ENCODE measurements around the gene CARD16. TPM values are rescaled to one million over a fixed set of nuclear protein-coding genes. Genes with fewer than 3 reads are reported as not detected.
"Not testable (repeated sequence)": the region's sequence is repeated elsewhere in the genome, so short reads cannot be mapped to it uniquely, and the experiment has no call there.

Gene CARD16
- total and polyA plus RNA-seq, 7 experiments from 2014 or later: 37.1 to 184 (median 69.4) TPM

DNA sequence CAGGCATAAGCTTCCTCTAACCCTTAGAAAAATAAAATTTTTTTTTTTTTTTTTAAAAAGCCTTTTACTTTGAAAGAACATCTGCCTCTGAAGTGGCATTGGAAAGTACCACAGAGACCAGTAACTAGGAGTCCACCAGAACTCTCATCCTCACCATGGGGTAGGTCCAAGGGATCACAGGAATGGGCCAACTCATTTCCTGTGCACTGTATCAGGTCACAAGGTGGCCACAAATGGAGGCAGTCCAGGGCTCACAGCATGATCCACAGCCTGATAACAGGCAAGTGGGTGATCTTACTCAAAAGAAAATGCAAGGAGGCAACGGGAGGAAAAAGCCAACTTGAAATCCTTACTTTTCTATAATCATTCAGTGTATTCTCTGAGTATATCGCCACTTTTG is 24.6 kb upstream of the CARD16 start:
- H3K4me1 ChIP-seq (ENCODE audit: control insufficient read depth in 2 of 2, insufficient read depth in 2 of 2, low read length in 2 of 2); H3K27me3 ChIP-seq (ENCODE audit: control insufficient read depth in 2 of 2, insufficient read depth in 2 of 2, low read length in 2 of 2); H3K9me3 Mint-ChIP-seq; DNase-seq; H3K36me3 ChIP-seq (ENCODE audit: control insufficient read depth in 2 of 3, insufficient read depth in 3 of 3, low read length in 3 of 3); CTCF ChIA-PET; H3K9me3 ChIP-seq (ENCODE audit: control insufficient read depth in 2 of 3, low read length in 3 of 3); H3K27me3 Mint-ChIP-seq: not testable (repeated sequence)
- Mint-ChIP-seq H3K4me3 (peak overlapping the region in 4 of 10 donors; percentile 78 to 84 (median 83)), H3K27ac (peak overlapping the region in 2 of 9 donors; percentile 94 to 97), H3K4me1 (peaks cover 14 to 38% (median 24%) of the 10 kb centered on the region in 7 donors), H3K36me3 (peaks cover 0 to 19% (median 7%) of the 10 kb centered on the region in 5 donors)
- H3K4me3 ChIP-seq (ENCODE audit: low read length): peak overlapping the region; percentile 18
- ATAC-seq: peak; percentile 37
- peak overlapping the region; percentile 63 for H3K27ac ChIP-seq (ENCODE audit: low read depth, low read length)
- POLR2A ChIA-PET: interaction anchor here (1.2 kb wide), 1 partner anchor 9 kb away, joined by 3 read pairs; no protein-coding TSS in a partner anchor
- intact Hi-C loops (cut with micrococcal nuclease): loop anchor here (2.0 kb wide), 1 partner anchor 31 kb away; no protein-coding TSS in a partner anchor

DNA sequence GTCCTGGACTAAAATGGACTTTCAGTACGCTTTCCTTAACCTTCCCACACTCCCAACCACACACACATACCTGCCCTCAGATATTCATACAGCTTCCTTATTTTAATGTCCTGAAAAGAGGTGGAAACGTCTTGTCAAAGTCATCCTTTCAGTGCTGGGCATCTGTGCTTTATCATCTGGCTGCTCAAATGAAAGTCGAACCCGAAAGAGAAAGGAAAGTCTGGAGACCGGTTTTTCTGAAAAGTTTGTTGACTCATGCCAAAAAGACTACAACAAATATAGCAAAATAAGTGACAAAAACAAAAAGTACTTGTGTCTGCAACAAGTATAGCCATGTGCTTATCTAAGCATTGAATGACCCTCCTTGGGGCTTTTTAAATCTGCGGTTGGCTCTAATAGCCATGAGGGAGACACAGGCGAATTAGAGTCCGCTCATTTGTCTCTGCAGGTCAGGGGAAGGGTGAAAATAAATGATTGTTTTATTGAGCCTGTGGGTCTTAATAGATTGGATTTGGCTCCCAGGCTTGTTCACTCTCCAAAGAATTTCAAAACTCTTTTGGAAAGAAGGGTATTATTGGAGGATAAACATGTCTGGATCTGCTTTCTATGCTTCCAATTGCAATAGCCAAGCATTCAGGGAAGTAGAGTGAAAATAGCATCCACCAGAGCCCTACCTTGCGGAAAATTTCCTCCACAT is 18.3 kb upstream of the CARD16 start:
- peaks cover 0 to 11% (median 0%) of the 10 kb centered on the region in 7 donors for H3K4me1 Mint-ChIP-seq
- POLR2A ChIA-PET; H3K27ac ChIP-seq (ENCODE audit: low read depth, low read length); H3K4me1 ChIP-seq (ENCODE audit: control insufficient read depth in 2 of 2, insufficient read depth in 2 of 2, low read length in 2 of 2); CTCF ChIA-PET; ATAC-seq; DNase-seq; H3K27ac Mint-ChIP-seq; H3K4me3 Mint-ChIP-seq; H3K36me3 ChIP-seq (ENCODE audit: control insufficient read depth in 2 of 3, insufficient read depth in 3 of 3, low read length in 3 of 3); H3K27me3 ChIP-seq (ENCODE audit: control insufficient read depth in 2 of 2, insufficient read depth in 2 of 2, low read length in 2 of 2); intact Hi-C loops (cut with micrococcal nuclease); H3K9me3 ChIP-seq (ENCODE audit: control insufficient read depth in 2 of 3, low read length in 3 of 3); H3K4me3 ChIP-seq (ENCODE audit: low read length); H3K27me3 Mint-ChIP-seq; H3K9me3 Mint-ChIP-seq: not testable (repeated sequence)
- H3K36me3 Mint-ChIP-seq: peaks cover 0 to 22% (median 15%) of the 10 kb centered on the region in 5 donors

- H3K9me3 ChIP-seq (ENCODE audit: control insufficient read depth in 2 of 3, low read length in 3 of 3): no peaks in the 10 kb centered on the region
- ChIA-PET CTCF (no interaction called here), POLR2A (no interaction called here)
- no peak for DNase-seq
- Mint-ChIP-seq H3K36me3 (peaks cover 0 to 14% (median 4%) of the 10 kb centered on the region in 5 donors), H3K27ac (no peak overlapping the region), H3K4me1 (peaks cover 0 to 4% (median 0%) of the 10 kb centered on the region in 7 donors), H3K4me3 (no peak overlapping the region), H3K9me3 (peaks cover 0 to 6% (median 0%) of the 10 kb centered on the region in 11 donors), H3K27me3 (peaks cover 0 to 12% (median 0%) of the 10 kb centered on the region in 5 donors)
- no peaks in the 10 kb centered on the region for H3K4me1 ChIP-seq (ENCODE audit: control insufficient read depth in 2 of 2, insufficient read depth in 2 of 2, low read length in 2 of 2)
- no peaks in the 10 kb centered on the region for H3K27me3 ChIP-seq (ENCODE audit: control insufficient read depth in 2 of 2, insufficient read depth in 2 of 2, low read length in 2 of 2)
- ATAC-seq: no peak
- H3K4me3 ChIP-seq (ENCODE audit: low read length): no peak overlapping the region
- no peaks in the 10 kb centered on the region for H3K36me3 ChIP-seq (ENCODE audit: control insufficient read depth in 2 of 3, insufficient read depth in 3 of 3, low read length in 3 of 3)
- H3K27ac ChIP-seq (ENCODE audit: low read depth, low read length): no peak overlapping the region
- intact Hi-C loops (cut with micrococcal nuclease): no loop called here
Observed at GRCh38 chr11:105057432-105057831, 12.3 kb upstream of the CARD16 start.

GRCh38 chr11:105056446-105056845 is 11.3 kb upstream of the CARD16 start:
- H3K36me3 Mint-ChIP-seq: peaks cover 0 to 5% (median 0%) of the 10 kb centered on the region in 5 donors
- peaks cover 0 to 6% (median 0%) of the 10 kb centered on the region in 7 donors for H3K4me1 Mint-ChIP-seq
- Histone ChIP-seq H3K4me3 (ENCODE audit: low read length) (no peak overlapping the region), H3K27me3 (ENCODE audit: control insufficient read depth in 2 of 2, insufficient read depth in 2 of 2, low read length in 2 of 2) (no peaks in the 10 kb centered on the region), H3K36me3 (ENCODE audit: control insufficient read depth in 2 of 3, insufficient read depth in 3 of 3, low read length in 3 of 3) (no peaks in the 10 kb centered on the region), H3K27ac (ENCODE audit: low read depth, low read length) (no peak overlapping the region), H3K9me3 (ENCODE audit: control insufficient read depth in 2 of 3, low read length in 3 of 3) (no peaks in the 10 kb centered on the region), H3K4me1 (ENCODE audit: control insufficient read depth in 2 of 2, insufficient read depth in 2 of 2, low read length in 2 of 2) (no peaks in the 10 kb centered on the region)
- peaks cover 0 to 12% (median 0%) of the 10 kb centered on the region in 5 donors for H3K27me3 Mint-ChIP-seq
- POLR2A ChIA-PET: no interaction called here
- CTCF ChIA-PET: no interaction called here
- no peak overlapping the region for H3K4me3 Mint-ChIP-seq
- H3K27ac Mint-ChIP-seq: no peak overlapping the region
- peaks cover 0 to 6% (median 0%) of the 10 kb centered on the region in 11 donors for H3K9me3 Mint-ChIP-seq
- intact Hi-C loops (cut with micrococcal nuclease): no loop called here
- DNase-seq (no peak), ATAC-seq (no peak)

DNA sequence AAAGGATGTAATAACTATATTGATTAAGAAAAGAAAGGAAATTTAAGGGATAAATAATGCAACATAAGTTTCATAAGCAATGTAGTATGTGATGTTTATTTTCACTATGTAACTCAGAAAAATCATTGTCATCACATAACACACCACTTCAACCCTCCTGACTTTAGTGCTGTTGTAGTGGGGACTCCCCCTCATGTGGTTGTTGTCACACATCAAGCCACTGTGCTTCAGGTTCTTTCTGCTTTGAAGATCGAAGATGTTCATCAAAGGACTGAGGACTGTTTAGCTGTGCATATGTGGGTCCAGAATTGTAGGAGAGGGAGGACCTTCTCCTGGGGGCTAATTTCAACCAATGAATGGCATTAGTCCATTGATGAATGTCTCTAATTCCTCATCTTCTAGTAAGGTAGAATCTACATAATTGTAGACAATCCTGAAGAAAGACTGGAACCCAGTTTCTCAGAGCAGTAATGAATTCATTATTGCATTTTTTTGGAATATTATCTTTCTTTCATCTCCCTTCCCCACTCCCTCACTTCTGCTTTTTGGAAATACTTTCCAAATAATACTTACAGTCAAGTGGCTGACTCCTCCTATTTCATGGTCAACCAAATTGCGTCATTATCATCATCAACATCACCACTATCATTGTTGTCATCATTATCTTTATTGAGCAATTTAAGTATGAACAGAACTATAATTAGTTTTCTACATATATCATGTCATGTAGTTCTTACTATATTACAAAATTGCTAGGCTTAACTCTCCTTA is 9.8 kb upstream of the CARD16 start:
- ATAC-seq: peak; percentile 70
- peaks cover 0 to 12% (median 0%) of the 10 kb centered on the region in 5 donors for H3K27me3 Mint-ChIP-seq
- no peak for DNase-seq
- H3K4me3 ChIP-seq (ENCODE audit: low read length): no peak overlapping the region
- H3K36me3 Mint-ChIP-seq: no peaks in the 10 kb centered on the region
- ChIA-PET CTCF (interaction anchor here (0.6 kb wide), 1 partner anchor 21 kb away, joined by 4 read pairs; no protein-coding TSS in a partner anchor), POLR2A (interaction anchor here (0.5 to 0.6 kb wide), 2 partner anchors 206 to 352 kb away, joined by 3 read pairs; no protein-coding TSS in a partner anchor)
- no peak overlapping the region for H3K27ac ChIP-seq (ENCODE audit: low read depth, low read length)
- H3K36me3 ChIP-seq (ENCODE audit: control insufficient read depth in 2 of 3, insufficient read depth in 3 of 3, low read length in 3 of 3): no peaks in the 10 kb centered on the region
- no peaks in the 10 kb centered on the region for H3K27me3 ChIP-seq (ENCODE audit: control insufficient read depth in 2 of 2, insufficient read depth in 2 of 2, low read length in 2 of 2)
- no peaks in the 10 kb centered on the region for H3K9me3 Mint-ChIP-seq
- H3K27ac Mint-ChIP-seq: no peak overlapping the region
- peaks cover 0 to 6% (median 0%) of the 10 kb centered on the region in 7 donors for H3K4me1 Mint-ChIP-seq
- no peaks in the 10 kb centered on the region for H3K9me3 ChIP-seq (ENCODE audit: control insufficient read depth in 2 of 3, low read length in 3 of 3)
- H3K4me1 ChIP-seq (ENCODE audit: control insufficient read depth in 2 of 2, insufficient read depth in 2 of 2, low read length in 2 of 2): no peaks in the 10 kb centered on the region
- H3K4me3 Mint-ChIP-seq: no peak overlapping the region
- intact Hi-C loops (cut with micrococcal nuclease): no loop called here

- ATAC-seq (peak; percentile 50), DNase-seq (no peak)
- CTCF ChIA-PET: no interaction called here
- no peak overlapping the region for H3K27ac ChIP-seq (ENCODE audit: low read depth, low read length)
- H3K4me1 ChIP-seq (ENCODE audit: control insufficient read depth in 2 of 2, insufficient read depth in 2 of 2, low read length in 2 of 2): no peaks in the 10 kb centered on the region
- no peak overlapping the region for H3K4me3 ChIP-seq (ENCODE audit: low read length)
- Mint-ChIP-seq H3K9me3 (no peaks in the 10 kb centered on the region), H3K4me1 (peaks cover 0 to 6% (median 0%) of the 10 kb centered on the region in 7 donors), H3K4me3 (no peak overlapping the region), H3K27ac (no peak overlapping the region), H3K27me3 (peaks cover 0 to 9% (median 0%) of the 10 kb centered on the region in 5 donors), H3K36me3 (peaks cover 0 to 2% (median 0%) of the 10 kb centered on the region in 5 donors)
- intact Hi-C loops (cut with micrococcal nuclease): no loop called here
- POLR2A ChIA-PET: no interaction called here
- no peaks in the 10 kb centered on the region for H3K36me3 ChIP-seq (ENCODE audit: control insufficient read depth in 2 of 3, insufficient read depth in 3 of 3, low read length in 3 of 3)
- H3K27me3 ChIP-seq (ENCODE audit: control insufficient read depth in 2 of 2, insufficient read depth in 2 of 2, low read length in 2 of 2): no peaks in the 10 kb centered on the region
- no peaks in the 10 kb centered on the region for H3K9me3 ChIP-seq (ENCODE audit: control insufficient read depth in 2 of 3, low read length in 3 of 3)
Observed at GRCh38 chr11:105052487-105052886, 7.4 kb upstream of the CARD16 start.
